ENCODE results near the gene HARS1. TPM values are rescaled to one million over a fixed set of nuclear protein-coding genes. Genes with fewer than 3 reads are reported as not detected.
"Not testable (repeated sequence)": the region's sequence is repeated elsewhere in the genome, so short reads cannot be mapped to it uniquely, and the experiment has no call there.

Gene HARS1
- total and polyA plus RNA-seq, 5 donors: 42.9 to 49.6 (median 44.5) TPM

DNA sequence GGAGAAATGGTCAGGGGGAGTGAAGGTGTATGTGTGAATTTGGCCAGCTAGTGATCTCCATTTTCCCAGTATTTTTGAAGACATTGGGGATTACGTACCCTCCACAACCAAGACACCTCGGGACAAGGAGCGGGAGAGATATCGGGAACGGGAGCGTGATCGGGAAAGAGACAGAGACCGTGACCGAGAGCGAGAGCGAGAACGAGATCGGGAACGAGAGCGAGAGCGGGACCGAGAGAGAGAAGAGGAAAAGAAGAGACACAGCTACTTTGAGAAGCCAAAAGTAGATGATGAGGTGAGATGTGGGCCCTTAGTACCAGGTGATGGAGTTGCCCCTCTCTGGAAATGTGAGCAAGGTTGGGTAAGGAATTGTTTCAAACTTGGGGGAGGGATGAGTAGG is 32.3 kb downstream of the HARS1 start:
- H3K4me3 ChIP-seq (ENCODE audit: low read length): no peak overlapping the region
- 96% methylated on average over 17 of the region's 17 CpGs for WGBS
- intact Hi-C loops (cut with DNase I): no loop called here
- H3K4me1 ChIP-seq (ENCODE audit: control insufficient read depth, insufficient read depth, low read length): no peaks in the 10 kb centered on the region
- H3K27me3 ChIP-seq (ENCODE audit: control insufficient read depth, insufficient read depth): no peaks in the 10 kb centered on the region
- DNase-seq (no peak), ATAC-seq (no peak)
- no peaks in the 10 kb centered on the region for H3K9me3 ChIP-seq (ENCODE audit: control insufficient read depth, low read length)
- H3K27ac ChIP-seq (ENCODE audit: low read length): no peak overlapping the region

DNA sequence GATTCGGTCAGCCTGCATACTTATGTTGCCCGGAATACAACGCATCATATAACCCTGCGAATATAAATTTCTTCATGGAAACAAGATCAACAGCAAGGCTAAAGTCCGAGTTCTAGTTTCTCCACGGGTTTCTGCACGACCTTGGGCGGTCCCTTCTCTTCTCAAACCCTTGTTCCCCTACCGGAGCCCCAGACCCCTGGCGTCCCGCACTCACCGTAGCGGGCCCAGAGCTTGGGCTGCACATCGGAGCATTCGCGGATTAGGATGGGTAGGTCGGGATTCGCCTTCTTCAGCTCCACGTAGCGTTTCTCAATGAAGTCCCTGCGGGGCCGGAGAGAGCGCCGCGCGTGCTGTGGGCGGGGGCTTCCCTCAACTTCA is 44.1 kb downstream of the HARS1 start:
- Histone ChIP-seq H3K4me3 (ENCODE audit: low read length) (peak overlapping the region; percentile 68), H3K27me3 (ENCODE audit: control insufficient read depth, insufficient read depth) (no peaks in the 10 kb centered on the region), H3K4me1 (ENCODE audit: control insufficient read depth, insufficient read depth, low read length) (no peaks in the 10 kb centered on the region), H3K27ac (ENCODE audit: low read length) (peak overlapping the region; percentile 82), H3K9me3 (ENCODE audit: control insufficient read depth, low read length) (no peaks in the 10 kb centered on the region)
- ATAC-seq (peak; percentile 8 to 28), DNase-seq (no peak)
- under 1% methylated on average over 27 of the region's 27 CpGs for WGBS
- intact Hi-C loops (cut with DNase I): loop anchor here in 1 of 4 donors (10.0 kb wide), 1 partner anchor 242 kb away; the partner anchor contains the start of gene ANKHD1

DNA sequence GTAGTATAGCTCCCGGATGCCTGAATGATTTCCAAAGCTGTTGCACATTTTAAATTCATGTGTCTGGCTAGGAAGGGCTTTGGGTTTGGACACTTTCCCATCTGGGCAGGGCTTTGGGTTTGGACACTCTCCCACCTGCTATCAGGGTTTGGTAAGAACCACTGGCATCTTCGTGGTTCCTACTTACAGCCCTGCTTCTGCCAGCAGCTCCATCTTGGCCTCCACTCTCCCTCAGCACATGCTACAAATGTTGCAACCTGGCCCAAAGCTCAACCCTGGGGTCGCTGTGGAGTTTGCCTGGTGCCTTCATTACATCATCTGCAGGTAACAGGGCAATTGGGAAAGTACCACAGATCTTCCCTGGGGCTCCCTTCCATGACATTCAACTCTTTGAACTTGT is 48.5 kb downstream of the HARS1 start:
- H3K9me3 ChIP-seq (ENCODE audit: control insufficient read depth, low read length): no peaks in the 10 kb centered on the region
- no peaks in the 10 kb centered on the region for H3K27me3 ChIP-seq (ENCODE audit: control insufficient read depth, insufficient read depth)
- ATAC-seq (no peak), DNase-seq (no peak)
- WGBS: 54% methylated on average over 3 of the region's 3 CpGs
- peaks cover 3% of the 10 kb centered on the region for H3K4me1 ChIP-seq (ENCODE audit: control insufficient read depth, insufficient read depth, low read length)
- intact Hi-C loops (cut with DNase I): loop anchor here in 2 of 4 donors (5.0 to 10.0 kb wide), 2 partner anchors 85 to 238 kb away; partner anchors contain the start of genes ANKHD1 (in 1 of the 2) and SRA1 (in 1 of the 2)
- H3K27ac ChIP-seq (ENCODE audit: low read length): no peak overlapping the region
- H3K4me3 ChIP-seq (ENCODE audit: low read length): no peak overlapping the region

DNA sequence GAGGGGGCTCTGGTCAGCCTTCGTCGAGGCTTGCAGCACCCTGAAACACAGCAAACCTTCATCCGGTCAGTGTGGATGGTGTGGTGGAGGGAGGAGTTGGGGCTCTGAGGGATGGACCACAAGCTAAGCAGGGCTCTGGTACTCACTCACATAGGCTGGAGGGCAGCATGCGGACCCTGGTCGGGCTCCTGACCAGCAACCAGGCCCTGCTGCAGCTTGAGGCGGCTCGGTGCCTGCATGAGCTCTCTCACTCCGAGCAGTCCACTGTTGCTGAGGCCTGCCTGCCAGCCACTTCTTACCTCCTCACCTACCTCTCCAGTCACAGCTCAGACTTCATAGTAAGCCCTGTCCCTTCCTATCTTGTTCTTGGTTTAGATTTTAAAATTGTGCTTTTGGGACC is 49.5 kb downstream of the HARS1 start:
- intact Hi-C loops (cut with DNase I): loop anchor here in 2 of 4 donors (5.0 to 10.0 kb wide), 2 partner anchors 84 to 237 kb away; partner anchors contain the start of genes ANKHD1 (in 1 of the 2) and SRA1 (in 1 of the 2)
- H3K4me1 ChIP-seq (ENCODE audit: control insufficient read depth, insufficient read depth, low read length): peaks cover 3% of the 10 kb centered on the region

DNA sequence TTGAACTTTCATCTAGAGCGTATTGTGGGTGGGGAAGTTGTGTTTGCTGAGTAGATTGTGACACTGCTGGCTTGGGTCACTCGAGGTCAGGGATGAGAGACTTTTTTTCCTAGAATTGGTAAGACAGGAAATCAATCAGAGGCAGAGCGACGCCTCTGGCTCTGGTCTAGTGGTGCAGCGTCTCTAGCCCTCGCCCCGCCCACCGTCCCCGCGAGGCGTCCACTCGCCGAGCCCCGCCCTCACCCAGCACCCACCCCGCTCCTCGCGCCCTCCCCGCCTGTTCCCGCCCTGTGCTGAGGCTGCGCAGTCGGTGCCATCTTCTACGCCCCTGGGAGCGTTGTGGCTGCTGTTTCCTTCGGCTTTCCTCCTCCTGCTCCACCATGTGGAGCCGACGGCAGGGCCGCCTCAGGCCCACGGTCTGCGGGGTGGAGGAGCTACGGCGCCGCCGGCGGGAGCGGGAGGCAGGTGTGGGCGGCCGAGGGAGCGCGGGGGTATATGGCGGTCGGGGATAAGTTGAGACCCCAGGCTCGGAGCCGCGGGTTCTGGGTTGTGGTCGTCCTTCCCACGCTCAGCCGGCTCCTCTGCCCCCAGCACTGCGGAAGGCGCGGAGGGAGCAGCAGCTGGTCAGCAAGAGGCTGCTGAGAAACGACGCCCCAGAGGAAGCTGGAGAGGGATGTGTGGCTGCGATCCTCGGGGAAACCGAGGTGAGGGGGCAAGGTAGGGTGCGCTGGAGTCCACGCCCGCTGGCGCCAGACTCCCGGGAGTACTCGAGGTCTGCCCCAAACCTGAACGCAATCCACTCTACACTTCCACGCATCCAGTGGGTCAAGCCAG is 51.8 kb downstream of the HARS1 start, which contains the start of gene TMCO6:
TMCO6 (plus strand) TSS at position 304 of the 834 bp plus-strand sequence; CDS start at position 381, 77 bp downstream.
- WGBS: under 1% methylated on average over 63 of the region's 63 CpGs
- H3K27ac ChIP-seq (ENCODE audit: low read length): peak within 1 kb of the TSS; percentile 94
- no peaks in the 10 kb centered on the region for H3K9me3 ChIP-seq (ENCODE audit: control insufficient read depth, low read length)
- intact Hi-C loops (cut with DNase I): loop anchor here in 3 of 4 donors (5.0 to 10.0 kb wide), 3 partner anchors 75 to 92 kb away; partner anchors contain the start of genes APBB3 (in 1 of the 3), EIF4EBP3 (in 1 of the 3), SLC35A4 (in 1 of the 3) and SRA1 (in 1 of the 3)
- H3K27me3 ChIP-seq (ENCODE audit: control insufficient read depth, insufficient read depth): no peaks in the 10 kb centered on the region
- ATAC-seq (peak; percentile 99), DNase-seq (peak; percentile 99)
- H3K4me3 ChIP-seq (ENCODE audit: low read length): peak within 1 kb of the TSS; percentile 53
- H3K4me1 ChIP-seq (ENCODE audit: control insufficient read depth, insufficient read depth, low read length): peaks cover 3% of the 10 kb centered on the region

More for the DNA sequence above, 49.5 kb downstream of the HARS1 start:
- 89% methylated on average over 8 of the region's 8 CpGs for WGBS
- ATAC-seq: no peak
- no peaks in the 10 kb centered on the region for H3K9me3 ChIP-seq (ENCODE audit: control insufficient read depth, low read length)
- H3K27me3 ChIP-seq (ENCODE audit: control insufficient read depth, insufficient read depth): no peaks in the 10 kb centered on the region
- no peak overlapping the region for H3K4me3 ChIP-seq (ENCODE audit: low read length)
- DNase-seq: no peak
- H3K27ac ChIP-seq (ENCODE audit: low read length): no peak overlapping the region

DNA sequence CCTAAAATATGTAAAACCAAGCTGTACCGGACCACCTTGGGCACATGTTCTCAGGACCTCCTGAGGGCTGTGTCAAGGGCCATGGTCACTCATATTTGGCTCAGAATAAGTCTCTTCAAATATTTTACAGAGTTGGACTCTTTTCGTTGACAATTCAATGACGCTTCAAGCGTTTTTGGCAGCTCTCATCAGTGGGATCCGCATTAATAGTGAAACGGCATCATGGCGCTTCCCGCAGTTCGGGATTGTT is 52.3 kb downstream of the HARS1 start:
- not testable (repeated sequence) for ATAC-seq; H3K4me1 ChIP-seq (ENCODE audit: control insufficient read depth, insufficient read depth, low read length); DNase-seq; H3K27me3 ChIP-seq (ENCODE audit: control insufficient read depth, insufficient read depth); H3K9me3 ChIP-seq (ENCODE audit: control insufficient read depth, low read length)
- peak overlapping the region; percentile 77 for H3K27ac ChIP-seq (ENCODE audit: low read length)
- intact Hi-C loops (cut with DNase I): loop anchor here in 3 of 4 donors (5.0 to 10.0 kb wide), 3 partner anchors 74 to 92 kb away; partner anchors contain the start of genes APBB3 (in 1 of the 3), EIF4EBP3 (in 1 of the 3), SLC35A4 (in 1 of the 3) and SRA1 (in 1 of the 3)
- 18% methylated on average over 9 of the region's 9 CpGs for WGBS
- peak overlapping the region; percentile 33 for H3K4me3 ChIP-seq (ENCODE audit: low read length)

DNA sequence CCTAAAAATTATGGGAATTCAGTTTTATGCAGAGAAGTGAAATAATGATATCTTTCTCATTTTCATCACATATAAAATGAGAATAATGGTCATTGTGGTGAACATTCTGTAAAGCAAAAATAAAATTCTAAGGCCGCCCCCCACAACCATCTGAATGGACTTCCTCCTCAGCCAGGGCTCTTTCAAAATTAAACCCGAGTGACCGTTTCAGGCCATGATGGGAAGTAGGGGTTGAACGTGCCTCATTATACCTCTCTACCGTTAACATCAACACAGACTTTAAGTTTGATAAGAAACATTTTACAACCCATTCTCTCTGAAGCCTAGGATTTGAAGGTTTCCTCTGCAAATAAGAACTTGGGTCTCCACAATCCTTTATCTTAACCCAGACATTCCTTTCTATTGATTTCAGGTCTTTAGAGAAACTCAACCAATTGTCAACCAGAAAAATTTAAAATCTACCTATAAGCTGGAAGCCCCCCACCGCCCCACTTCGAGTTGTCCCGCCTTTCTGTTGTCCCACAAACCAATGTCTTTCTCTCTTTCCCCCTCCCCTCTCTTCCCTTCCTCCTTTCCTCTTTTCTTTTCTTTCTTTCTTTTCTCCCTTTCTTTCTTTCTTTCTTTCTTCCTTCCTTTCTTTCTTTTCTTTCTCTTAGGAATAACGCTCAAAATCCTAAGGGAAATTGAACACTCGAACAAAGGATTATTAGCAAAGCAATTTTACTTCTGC is 53.6 kb downstream of the HARS1 start:
- Histone ChIP-seq H3K9me3 (ENCODE audit: control insufficient read depth, low read length) (no peaks in the 10 kb centered on the region), H3K4me3 (ENCODE audit: low read length) (no peak overlapping the region), H3K27ac (ENCODE audit: low read length) (no peak overlapping the region), H3K27me3 (ENCODE audit: control insufficient read depth, insufficient read depth) (no peaks in the 10 kb centered on the region), H3K4me1 (ENCODE audit: control insufficient read depth, insufficient read depth, low read length) (peaks cover 3% of the 10 kb centered on the region)
- intact Hi-C loops (cut with DNase I): loop anchor here in 3 of 4 donors (5.0 to 10.0 kb wide), 3 partner anchors 73 to 90 kb away; partner anchors contain the start of genes APBB3 (in 1 of the 3), EIF4EBP3 (in 1 of the 3), SLC35A4 (in 1 of the 3) and SRA1 (in 1 of the 3)
- DNase-seq: no peak
- ATAC-seq: no peak
- WGBS: 82% methylated on average over 10 of the region's 10 CpGs

DNA sequence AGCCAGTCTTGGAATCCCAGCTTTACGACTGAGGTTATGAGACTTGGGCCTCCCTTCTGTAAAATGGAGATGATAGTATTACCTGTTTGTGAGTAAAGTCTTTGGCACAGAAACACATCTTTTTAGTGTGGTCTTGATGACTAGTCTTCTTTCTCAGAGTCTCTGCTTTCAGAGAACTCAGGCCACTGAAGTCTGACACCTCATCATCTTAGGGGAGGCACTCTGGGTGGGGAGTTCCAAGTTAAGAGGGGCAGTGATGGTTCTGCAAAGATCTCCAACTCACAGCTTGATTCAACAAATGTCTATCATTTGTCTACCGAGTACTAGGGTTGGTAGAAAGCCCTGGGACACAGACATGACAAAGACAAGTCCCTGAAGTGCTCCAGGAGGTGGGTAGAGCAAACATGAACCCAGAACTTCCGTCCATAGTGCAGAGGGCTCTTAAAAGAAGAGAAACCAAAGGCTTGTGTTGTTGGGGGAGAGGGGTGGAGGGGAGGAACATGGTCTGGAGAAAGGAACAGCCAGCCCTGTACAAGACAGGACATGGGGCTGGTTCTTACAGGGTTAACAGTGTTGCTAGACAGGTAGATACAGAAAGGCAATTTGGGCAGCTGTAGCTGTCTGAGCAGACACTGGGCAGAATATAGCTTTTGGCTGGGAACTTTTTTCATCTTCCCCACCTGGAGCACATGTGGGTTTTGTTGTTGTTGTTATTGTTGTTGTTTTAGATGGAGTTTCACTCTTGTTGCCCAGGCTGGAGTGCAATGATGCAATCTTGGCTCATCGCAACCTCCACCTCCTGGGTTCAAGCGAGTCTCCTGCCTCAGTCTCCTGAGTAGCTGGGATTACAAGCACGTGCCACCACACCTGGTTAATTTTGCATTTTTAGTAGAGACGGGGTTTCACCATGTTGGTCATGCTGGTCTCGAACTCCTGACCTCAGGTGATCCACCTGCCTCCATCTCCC is 55.6 kb downstream of the HARS1 start:
- intact Hi-C loops (cut with DNase I): loop anchor here in 3 of 4 donors (5.0 to 10.0 kb wide), 3 partner anchors 71 to 88 kb away; partner anchors contain the start of genes APBB3 (in 1 of the 3), EIF4EBP3 (in 1 of the 3), SLC35A4 (in 1 of the 3) and SRA1 (in 1 of the 3)
- ATAC-seq: no peak
- Histone ChIP-seq H3K4me3 (ENCODE audit: low read length) (no peak overlapping the region), H3K27ac (ENCODE audit: low read length) (no peak overlapping the region), H3K4me1 (ENCODE audit: control insufficient read depth, insufficient read depth, low read length) (peaks cover 3% of the 10 kb centered on the region), H3K9me3 (ENCODE audit: control insufficient read depth, low read length) (no peaks in the 10 kb centered on the region), H3K27me3 (ENCODE audit: control insufficient read depth, insufficient read depth) (no peaks in the 10 kb centered on the region)
- DNase-seq: no peak
- WGBS: 89% methylated on average over 8 of the region's 8 CpGs

DNA sequence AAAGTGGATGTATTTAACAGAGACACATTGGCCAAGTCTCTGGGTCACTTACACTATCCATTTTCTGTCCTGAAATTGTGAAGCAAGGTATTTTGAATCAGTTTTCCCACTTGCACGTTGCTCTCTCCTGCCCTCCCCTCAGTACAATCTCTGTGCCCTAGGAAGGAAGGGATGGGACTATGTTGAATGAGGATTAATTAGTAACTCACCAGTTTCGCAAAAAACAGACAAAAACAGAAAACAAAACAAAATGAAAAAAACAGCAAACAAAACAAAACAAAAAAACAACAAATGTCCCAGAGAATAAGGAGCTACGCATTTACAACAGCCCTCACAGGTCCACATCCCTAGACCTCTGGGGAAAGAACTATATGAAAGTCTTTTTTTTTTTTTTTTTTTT is 57.1 kb downstream of the HARS1 start:
- H3K27me3 ChIP-seq (ENCODE audit: control insufficient read depth, insufficient read depth): no peaks in the 10 kb centered on the region
- H3K4me1 ChIP-seq (ENCODE audit: control insufficient read depth, insufficient read depth, low read length): no peaks in the 10 kb centered on the region
- ATAC-seq: no peak
- 61% methylated on average over 3 of the region's 3 CpGs for WGBS
- no peaks in the 10 kb centered on the region for H3K9me3 ChIP-seq (ENCODE audit: control insufficient read depth, low read length)
- no peak overlapping the region for H3K4me3 ChIP-seq (ENCODE audit: low read length)
- intact Hi-C loops (cut with DNase I): loop anchor here in 3 of 4 donors (5.0 to 10.0 kb wide), 2 partner anchors 67 to 69 kb away; partner anchors contain the start of genes APBB3 (in 1 of the 3) and SLC35A4 (in 1 of the 3)
- DNase-seq: no peak
- no peak overlapping the region for H3K27ac ChIP-seq (ENCODE audit: low read length)

DNA sequence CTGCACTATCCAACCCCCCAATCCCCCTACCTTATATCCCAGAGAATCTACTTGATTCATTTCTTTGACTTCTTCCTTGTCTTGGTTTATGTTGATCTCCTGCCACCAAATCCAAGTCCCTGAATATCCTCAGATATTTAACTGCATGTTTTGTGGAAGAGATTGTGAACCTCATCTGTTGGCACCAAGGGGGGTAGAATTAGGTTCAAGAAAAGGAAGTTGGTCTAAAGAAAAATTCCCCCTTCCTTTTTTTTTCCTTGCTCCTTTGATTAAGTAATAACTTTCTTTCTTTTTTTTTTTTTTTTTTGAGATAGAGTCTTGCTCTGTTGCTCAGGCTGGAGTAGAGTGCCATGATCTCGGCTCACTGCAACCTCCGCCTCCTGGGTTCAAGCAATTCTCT is 57.7 kb downstream of the HARS1 start:
- intact Hi-C loops (cut with DNase I): loop anchor here in 3 of 4 donors (5.0 to 10.0 kb wide), 2 partner anchors 66 to 69 kb away; partner anchors contain the start of genes APBB3 (in 1 of the 3) and SLC35A4 (in 1 of the 3)
- ATAC-seq (no peak), DNase-seq (no peak)
- Histone ChIP-seq H3K4me3 (ENCODE audit: low read length) (no peak overlapping the region), H3K27ac (ENCODE audit: low read length) (no peak overlapping the region), H3K27me3 (ENCODE audit: control insufficient read depth, insufficient read depth) (no peaks in the 10 kb centered on the region), H3K9me3 (ENCODE audit: control insufficient read depth, low read length) (no peaks in the 10 kb centered on the region), H3K4me1 (ENCODE audit: control insufficient read depth, insufficient read depth, low read length) (no peaks in the 10 kb centered on the region)
- WGBS: 95% methylated on average over 2 of the region's 2 CpGs
